ENCODE results near the gene STRIT1. TPM values are rescaled to one million over a fixed set of nuclear protein-coding genes. Genes with fewer than 3 reads are reported as not detected.
"Not testable (repeated sequence)": the region's sequence is repeated elsewhere in the genome, so short reads cannot be mapped to it uniquely, and the experiment has no call there.

STRIT1 gene
- total RNA-seq, 1 donor from 2014 or later, result not detected

- no peak for TF ChIP-seq CTCF (IDR thresholded peaks at IDR 0.05; ENCODE audit: partially characterized antibody, unreplicated experiment)
- H3K4me3 Mint-ChIP-seq (ENCODE audit: unreplicated experiment), result no peak overlapping the region
- H3K36me3 Mint-ChIP-seq (ENCODE audit: unreplicated experiment), result no peaks in the 10 kb centered on the region
- H3K27me3 Mint-ChIP-seq (ENCODE audit: unreplicated experiment), result peaks cover 2% of the 10 kb centered on the region
- no peaks in the 10 kb centered on the region for H3K4me1 Mint-ChIP-seq (ENCODE audit: low read depth, unreplicated experiment)
- H3K27ac Mint-ChIP-seq (ENCODE audit: unreplicated experiment), result no peak overlapping the region
- no peaks in the 10 kb centered on the region for H3K9me3 Mint-ChIP-seq (ENCODE audit: unreplicated experiment)
- no peak for DNase-seq
These were observed 23.4 kb downstream of the STRIT1 start for GRCh38 chr3:155270063-155270462.

- H3K4me1 Mint-ChIP-seq (ENCODE audit: low read depth, unreplicated experiment), result not testable (repeated sequence)
These were observed 30.6 kb downstream of the STRIT1 start for GRCh38 chr3:155262855-155263254.

GRCh38 chr3:155262295-155262694 lies 31.2 kb downstream of the STRIT1 start:
- no peak overlapping the region for H3K27ac Mint-ChIP-seq (ENCODE audit: unreplicated experiment)

More at GRCh38 chr3:155262855-155263254, 30.6 kb downstream of the STRIT1 start:
- not testable (repeated sequence) for H3K4me3 Mint-ChIP-seq (ENCODE audit: unreplicated experiment); H3K27ac Mint-ChIP-seq (ENCODE audit: unreplicated experiment); H3K27me3 Mint-ChIP-seq (ENCODE audit: unreplicated experiment); H3K9me3 Mint-ChIP-seq (ENCODE audit: unreplicated experiment); H3K36me3 Mint-ChIP-seq (ENCODE audit: unreplicated experiment); DNase-seq

GRCh38 chr3:155254445-155254844 lies 39.0 kb downstream of the STRIT1 start:
- no peaks in the 10 kb centered on the region for H3K36me3 Mint-ChIP-seq (ENCODE audit: unreplicated experiment)
- no peak overlapping the region for H3K27ac Mint-ChIP-seq (ENCODE audit: unreplicated experiment)

More at GRCh38 chr3:155262295-155262694, 31.2 kb downstream of the STRIT1 start:
- Mint-ChIP-seq H3K4me3 (ENCODE audit: unreplicated experiment) (no peak overlapping the region), H3K9me3 (ENCODE audit: unreplicated experiment) (no peaks in the 10 kb centered on the region), H3K27me3 (ENCODE audit: unreplicated experiment) (no peaks in the 10 kb centered on the region), H3K36me3 (ENCODE audit: unreplicated experiment) (no peaks in the 10 kb centered on the region), H3K4me1 (ENCODE audit: low read depth, unreplicated experiment) (no peaks in the 10 kb centered on the region)
- DNase-seq, result no peak
- no peak for TF ChIP-seq CTCF (IDR thresholded peaks at IDR 0.05; ENCODE audit: partially characterized antibody, unreplicated experiment)

GRCh38 chr3:155252535-155252934 lies 40.9 kb downstream of the STRIT1 start:
- TF ChIP-seq CTCF (IDR thresholded peaks at IDR 0.05; ENCODE audit: partially characterized antibody, unreplicated experiment), result no peak
- H3K36me3 Mint-ChIP-seq (ENCODE audit: unreplicated experiment), result no peaks in the 10 kb centered on the region
- DNase-seq, result no peak
- H3K27ac Mint-ChIP-seq (ENCODE audit: unreplicated experiment), result no peak overlapping the region
- no peaks in the 10 kb centered on the region for H3K4me1 Mint-ChIP-seq (ENCODE audit: low read depth, unreplicated experiment)
- H3K27me3 Mint-ChIP-seq (ENCODE audit: unreplicated experiment), result no peaks in the 10 kb centered on the region
- H3K9me3 Mint-ChIP-seq (ENCODE audit: unreplicated experiment), result peaks cover under 1% of the 10 kb centered on the region
- no peak overlapping the region for H3K4me3 Mint-ChIP-seq (ENCODE audit: unreplicated experiment)

More at GRCh38 chr3:155254445-155254844, 39.0 kb downstream of the STRIT1 start:
- H3K4me1 Mint-ChIP-seq (ENCODE audit: low read depth, unreplicated experiment), result no peaks in the 10 kb centered on the region
- no peak for DNase-seq
- no peak overlapping the region for H3K4me3 Mint-ChIP-seq (ENCODE audit: unreplicated experiment)
- no peaks in the 10 kb centered on the region for H3K9me3 Mint-ChIP-seq (ENCODE audit: unreplicated experiment)
- TF ChIP-seq CTCF (IDR thresholded peaks at IDR 0.05; ENCODE audit: partially characterized antibody, unreplicated experiment), result no peak
- H3K27me3 Mint-ChIP-seq (ENCODE audit: unreplicated experiment), result no peaks in the 10 kb centered on the region
